GM19438 (cell line): ENCODE measurements around the gene RNF128.
"Not testable (repeated sequence)": the region's sequence is repeated elsewhere in the genome, so short reads cannot be mapped to it uniquely, and the experiment has no call there.

Experiments
- ATAC-seq: cut with Tn5 transposase; IDR thresholded peaks from one replicate; pipeline ENCODE4 v1.9.1; 2021; ENCODE audit warnings: low read depth; ENCODE audit not compliant: unreplicated experiment

RNF128 gene

DNA sequence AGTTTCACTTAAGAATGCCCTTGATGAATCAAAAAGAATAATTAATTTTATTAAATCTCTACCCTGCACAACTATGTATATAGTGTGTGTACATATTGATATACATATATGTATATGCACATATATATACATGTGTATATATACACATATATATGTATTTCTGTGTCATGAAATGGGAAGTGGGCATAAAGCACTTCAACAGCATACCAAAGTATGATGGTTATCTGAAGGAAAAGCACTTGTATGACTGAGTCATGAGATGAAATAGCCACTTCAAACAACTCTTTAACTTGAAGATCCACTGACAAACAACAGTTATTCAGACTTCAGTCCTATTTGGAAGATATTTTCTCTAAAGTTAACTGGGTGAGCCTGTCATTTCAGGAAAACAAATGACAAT is 16.3 kb downstream of the RNF128 start:
- ATAC-seq, result no peak

DNA sequence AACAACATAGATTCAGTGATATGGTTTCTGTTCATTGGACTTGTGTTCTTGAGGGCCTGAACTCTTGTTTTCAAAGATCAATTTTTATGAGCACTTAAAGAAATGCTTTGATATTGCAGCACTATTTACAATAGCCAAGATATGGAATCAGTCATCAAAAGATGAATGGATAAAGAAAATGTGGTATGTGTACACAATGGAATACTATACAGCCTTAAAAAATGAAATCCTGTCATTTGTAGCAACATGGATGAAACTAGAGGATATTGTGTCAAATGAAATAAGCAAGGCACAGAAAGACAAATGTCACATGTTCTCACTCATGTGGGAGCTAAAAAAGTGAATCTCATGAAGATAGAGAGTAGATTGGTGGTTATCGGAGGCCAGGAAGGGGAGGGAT is 21.9 kb downstream of the RNF128 start:
- no peak for ATAC-seq

DNA sequence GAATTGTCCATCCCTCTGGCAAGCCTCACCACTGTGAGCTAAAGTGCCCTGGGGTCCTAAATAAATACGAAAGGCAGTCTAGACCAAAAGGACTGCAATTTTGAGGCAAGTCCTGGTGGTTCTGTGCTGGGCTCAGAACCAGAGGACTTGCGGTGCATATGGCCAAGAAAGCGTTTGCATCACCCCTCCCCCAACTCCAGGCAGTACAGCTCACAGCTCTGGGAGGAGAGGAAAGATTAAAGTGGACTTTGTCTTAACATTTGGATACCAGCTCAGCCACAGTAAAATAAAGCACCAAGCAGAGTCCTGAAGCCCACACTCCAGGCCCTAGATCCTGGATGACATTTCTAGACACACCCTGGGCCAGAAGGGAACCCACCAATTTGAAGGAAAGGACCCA is 24.9 kb downstream of the RNF128 start:
- ATAC-seq, result no peak

DNA sequence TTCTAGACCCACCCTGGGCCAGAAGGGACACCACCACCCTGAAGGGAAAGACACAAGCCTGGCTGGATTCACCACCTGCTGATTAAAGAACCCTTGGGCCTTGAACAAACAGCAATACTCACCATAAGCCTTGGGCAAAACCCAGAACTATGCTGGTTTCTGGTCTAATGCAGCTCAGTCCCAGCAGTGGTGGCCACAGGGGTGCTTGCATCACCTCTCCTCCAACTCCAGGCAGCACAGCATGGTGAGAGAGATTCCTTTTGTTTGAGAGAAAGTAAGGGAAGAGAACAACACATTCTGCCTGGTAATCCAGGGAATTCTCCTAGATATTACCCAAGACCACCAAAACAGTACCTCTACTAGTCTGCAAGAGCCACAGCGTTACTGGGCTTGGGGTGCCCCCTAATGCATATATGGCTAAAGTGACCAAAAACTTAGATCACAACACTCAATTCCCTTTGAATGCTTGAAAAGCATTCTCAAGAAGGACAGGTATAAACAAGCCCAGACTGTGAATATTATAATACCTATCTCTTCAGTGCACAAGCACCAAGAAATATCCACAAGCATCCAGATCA is 25.7 kb downstream of the RNF128 start:
- no peak for ATAC-seq

DNA sequence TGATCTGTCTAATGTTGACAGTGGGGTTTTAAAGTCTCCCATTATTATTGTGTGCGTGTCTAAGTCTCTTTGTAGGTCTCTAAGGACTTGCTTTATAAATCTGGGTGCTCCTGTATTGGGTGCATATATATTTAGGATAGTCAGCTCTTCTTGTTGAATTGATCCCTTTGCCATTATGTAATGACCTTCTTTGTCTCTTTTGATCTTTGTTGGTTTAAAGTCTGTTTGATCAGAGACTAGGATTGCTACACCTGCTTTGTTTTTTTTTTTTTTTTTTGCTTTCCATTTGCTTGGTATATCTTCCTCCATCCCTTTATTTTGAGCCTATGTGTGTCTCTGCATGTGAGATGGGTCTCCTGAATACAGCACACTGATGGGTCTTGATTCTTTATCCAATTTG is 42.8 kb downstream of the RNF128 start:
- not testable (repeated sequence) for ATAC-seq

DNA sequence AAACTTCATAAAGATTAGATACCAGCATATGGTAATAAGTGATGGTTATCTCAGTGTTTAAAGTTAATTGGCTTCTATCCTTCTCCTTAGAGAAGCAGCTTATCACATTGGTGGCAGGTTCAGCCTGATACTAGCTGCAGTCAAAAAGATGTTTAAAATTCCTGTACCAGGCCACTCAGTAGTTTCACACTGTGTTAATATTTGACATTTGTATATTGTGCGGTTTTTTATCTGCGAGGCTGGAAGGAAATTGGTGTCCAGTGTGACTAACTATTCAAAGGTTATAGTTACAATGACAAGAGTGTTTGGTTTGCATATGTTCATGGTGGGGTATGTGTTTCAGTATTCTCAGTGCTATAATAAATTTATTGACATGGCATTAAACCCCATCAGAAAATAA is 48.5 kb downstream of the RNF128 start:
- ATAC-seq, result no peak

DNA sequence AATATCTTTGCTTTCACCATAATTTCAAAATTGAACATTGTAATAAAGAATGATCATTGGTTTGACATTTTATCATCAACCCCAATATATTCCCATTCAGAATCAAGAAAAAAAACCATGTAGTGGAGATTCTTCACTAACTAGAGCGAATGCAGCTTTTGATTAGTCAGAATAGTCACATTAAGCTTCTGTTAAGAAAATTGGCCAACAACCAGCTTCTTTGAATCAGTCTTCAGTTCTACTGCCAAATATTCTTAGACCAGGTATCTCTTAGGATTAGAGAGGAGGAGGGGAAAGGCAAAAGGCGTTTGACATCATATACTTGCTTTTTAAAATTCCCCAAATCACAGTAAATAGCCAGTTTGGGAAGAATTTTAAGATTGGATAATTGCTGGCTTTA is 53.8 kb downstream of the RNF128 start:
- ATAC-seq, result no peak

DNA sequence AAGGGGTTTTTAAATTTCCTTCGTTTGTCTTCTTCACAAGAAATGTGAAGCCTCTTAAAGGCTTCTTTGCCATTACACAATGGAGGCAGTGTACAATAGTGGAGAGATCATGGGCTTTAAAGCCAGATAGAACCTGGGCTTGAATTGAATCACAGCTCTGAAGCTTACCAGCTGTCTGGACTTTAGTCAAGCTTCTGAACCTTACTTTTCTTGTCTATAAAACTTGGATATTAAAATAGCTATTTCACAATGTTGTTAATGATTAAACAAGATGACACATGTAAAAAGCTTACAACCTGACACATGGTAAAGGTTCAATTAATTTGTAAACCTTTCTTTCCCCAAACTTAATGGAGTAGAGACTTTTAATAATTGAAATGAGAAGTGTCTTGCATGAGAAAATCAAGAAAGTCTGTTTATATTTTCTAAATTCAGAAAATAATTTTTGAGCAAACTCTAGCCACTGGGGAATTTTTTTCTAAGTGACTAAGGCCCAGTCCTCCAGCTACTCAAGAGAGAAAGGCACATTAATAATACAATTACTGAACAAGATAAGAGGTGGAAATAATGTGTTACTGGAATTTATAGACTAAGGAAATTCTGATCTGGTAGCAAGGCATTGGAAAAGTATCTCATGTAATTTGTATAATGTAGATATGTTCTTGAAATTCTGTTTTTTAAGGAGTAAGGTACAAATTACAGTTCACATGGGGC is 54.3 kb downstream of the RNF128 start:
- no peak for ATAC-seq

DNA sequence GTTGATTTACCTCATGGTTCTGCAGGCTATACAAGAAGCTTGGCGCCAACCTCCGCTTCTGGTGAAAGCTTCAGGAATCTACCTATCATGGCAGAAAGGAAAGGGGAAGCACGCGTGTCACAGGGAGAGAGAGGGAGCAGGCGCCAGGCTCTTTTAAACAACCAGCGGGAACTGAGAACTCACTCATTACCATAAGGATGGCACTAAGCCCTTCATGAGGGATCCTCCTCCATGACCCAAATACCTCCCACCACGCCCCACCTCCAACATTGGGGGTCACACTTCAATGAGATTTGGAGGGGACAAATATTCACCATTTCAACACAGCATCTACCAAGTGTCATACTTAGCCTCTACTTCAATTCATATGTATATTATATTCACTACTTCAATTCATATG is 57.2 kb downstream of the RNF128 start:
- no peak for ATAC-seq

DNA sequence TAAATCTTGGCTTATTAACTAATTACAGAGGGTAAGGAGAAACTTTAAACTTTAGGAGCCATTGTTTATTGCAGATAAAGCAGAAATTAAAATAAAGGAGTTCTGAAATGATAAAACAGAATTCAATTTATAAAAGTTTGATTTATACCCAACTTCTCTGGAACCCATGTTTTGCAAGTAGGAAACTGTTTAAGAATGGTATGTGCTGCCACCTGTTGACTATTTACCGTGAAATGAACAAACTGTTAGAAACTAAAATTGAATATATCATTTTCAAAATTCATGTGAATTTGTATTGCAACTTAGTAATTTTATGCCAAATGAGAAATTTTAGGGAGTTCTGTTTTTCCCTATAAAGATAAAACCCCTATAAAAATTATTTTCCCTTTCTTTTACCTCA is 65.0 kb downstream of the RNF128 start:
- no peak for ATAC-seq

DNA sequence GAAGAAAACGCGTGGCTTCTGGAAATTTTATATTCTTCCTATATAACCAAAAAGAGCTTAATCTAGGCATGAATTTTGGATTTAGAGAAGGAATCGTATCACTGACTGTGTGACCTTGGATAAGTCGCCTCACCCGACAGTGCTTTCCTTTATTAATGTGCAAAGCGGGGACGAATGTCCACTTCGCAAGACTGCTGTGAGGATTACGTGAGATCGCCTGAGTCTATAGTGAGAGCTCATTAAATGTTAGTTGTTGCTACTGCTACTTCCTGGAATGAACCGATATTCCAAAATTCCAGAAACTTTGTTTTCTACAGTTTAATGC is 75.5 kb downstream of the RNF128 start:
- ATAC-seq, result peak; percentile 9

DNA sequence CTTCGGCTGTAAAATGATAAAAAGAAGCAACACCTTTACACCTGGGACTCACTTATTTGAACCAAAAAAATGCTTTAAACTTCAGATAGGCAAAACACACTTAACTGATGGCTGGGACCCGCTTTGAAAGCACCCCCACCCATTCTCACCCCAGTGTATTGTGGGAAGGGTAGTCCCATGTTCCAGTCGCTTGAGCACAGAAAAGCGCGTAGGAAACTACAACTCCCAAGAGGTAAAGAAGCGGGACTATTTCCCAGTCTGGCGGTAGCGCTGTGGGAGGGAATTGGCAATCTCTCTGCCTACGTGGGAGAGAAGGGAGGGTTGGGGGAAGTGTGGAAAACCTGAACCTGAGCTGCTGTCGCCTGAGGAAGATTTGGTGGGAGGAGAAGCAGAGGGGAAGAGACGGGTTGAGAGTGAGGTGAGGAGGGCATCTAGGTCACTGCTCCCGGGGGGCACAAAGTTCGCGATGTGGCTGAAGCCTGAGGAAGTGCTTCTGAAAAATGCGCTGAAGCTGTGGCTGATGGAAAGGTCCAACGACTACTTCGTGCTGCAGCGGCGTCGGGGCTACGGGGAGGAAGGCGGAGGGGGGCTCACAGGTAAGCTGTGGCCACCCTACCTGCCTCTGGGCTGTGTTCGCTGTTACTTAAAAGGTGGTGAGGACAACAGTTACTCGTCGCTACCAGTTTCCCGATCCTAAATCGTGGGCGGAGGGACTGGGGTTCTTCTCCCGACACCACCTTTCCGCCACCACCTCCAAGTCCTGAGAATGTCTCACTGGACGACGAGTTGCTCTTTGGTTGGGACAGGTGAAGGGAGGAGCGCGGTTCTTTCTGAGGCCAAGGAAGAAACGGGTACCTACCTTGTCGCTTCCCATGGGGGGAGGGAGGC is 76.1 kb downstream of the RNF128 start, which contains the start of gene TBC1D8B:
Gene TBC1D8B, plus strand, starts transcription at position 286 of the 888 bp plus-strand sequence. Its CDS starts 181 bp downstream, at position 467.
- ATAC-seq, result peak; percentile 95

DNA sequence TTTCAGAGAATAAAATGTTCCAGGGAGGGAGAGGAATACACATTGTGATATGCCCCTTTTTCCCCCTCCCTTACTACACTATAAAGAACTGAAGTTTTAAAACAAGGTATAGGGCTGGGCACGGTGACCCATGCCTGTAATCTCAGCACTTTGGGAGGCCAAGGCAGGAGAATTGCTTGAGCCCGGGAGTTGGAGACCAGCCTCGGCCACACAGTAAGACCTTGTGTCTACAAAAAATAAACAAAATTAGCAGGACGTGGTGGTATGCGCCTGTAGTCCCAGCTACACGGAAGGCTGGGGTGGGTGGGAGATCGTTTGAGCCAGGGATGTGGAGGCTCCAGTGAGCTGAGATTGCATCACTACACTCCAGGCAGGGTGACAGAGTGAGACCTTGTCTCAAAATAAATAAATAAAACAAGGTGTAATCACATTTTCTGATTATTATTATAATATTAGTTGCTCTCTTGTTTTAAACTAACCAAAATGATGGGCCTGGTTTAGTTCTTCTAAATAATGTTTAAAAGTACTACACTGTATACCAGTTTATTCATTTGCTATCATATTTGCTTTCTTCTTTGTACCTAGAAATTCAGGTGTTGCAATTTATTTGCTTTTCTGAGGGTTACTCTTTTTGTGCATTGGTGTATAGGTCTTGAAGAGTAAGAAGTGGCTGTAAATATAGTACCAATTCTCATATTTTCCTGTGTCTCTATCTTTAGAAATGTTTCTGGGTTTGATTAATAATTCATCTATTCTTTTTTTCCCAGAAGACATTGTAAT is 84.8 kb downstream of the RNF128 start:
- no peak for ATAC-seq

DNA sequence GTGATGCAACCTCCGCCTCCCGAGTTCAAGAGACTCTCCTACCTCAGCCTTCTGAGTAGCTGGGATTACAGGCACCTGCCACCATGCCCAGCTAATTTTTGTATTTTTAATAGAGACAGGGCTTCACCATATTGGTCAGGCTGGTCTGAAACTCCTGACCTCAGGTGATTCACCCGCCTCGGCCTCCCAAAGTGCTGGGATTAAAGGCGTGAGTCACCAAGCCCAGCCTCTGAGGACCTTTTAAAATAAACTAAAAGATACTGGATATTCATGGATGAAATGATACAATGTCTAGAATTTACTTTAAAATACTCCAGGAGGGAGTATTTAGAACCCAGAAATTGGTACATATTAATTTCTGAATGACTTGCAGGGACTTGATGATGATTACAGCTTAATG is 86.4 kb downstream of the RNF128 start:
- ATAC-seq, result not testable (repeated sequence)

DNA sequence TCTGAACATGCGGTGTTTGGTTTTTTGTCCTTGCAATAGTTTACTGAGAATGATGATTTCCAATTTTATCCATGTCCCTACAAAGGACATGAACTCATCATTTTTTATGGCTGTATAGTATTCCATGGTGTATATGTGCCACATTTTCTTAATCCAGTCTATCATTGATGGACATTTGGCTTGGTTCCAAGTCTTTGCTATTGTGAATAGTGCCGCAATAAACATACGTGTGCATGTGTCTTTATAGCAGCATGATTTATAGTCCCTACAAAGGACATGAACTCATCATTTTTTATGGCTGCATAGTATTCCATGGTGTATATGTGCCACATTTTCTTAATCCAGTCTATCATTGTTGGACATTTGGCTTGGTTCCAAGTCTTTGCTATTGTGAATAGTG is 87.6 kb downstream of the RNF128 start:
- ATAC-seq, result not testable (repeated sequence)
